EL (cell line): ENCODE data around the gene HIP1R.
"Not testable (repeated sequence)": the region's sequence is repeated elsewhere in the genome, so short reads cannot be mapped to it uniquely, and the experiment has no call there.

Experiments
- DNase-seq: peaks from one replicate; pipeline ENCODE4 v3.0.0-alpha.2; 2016

HIP1R gene

DNA sequence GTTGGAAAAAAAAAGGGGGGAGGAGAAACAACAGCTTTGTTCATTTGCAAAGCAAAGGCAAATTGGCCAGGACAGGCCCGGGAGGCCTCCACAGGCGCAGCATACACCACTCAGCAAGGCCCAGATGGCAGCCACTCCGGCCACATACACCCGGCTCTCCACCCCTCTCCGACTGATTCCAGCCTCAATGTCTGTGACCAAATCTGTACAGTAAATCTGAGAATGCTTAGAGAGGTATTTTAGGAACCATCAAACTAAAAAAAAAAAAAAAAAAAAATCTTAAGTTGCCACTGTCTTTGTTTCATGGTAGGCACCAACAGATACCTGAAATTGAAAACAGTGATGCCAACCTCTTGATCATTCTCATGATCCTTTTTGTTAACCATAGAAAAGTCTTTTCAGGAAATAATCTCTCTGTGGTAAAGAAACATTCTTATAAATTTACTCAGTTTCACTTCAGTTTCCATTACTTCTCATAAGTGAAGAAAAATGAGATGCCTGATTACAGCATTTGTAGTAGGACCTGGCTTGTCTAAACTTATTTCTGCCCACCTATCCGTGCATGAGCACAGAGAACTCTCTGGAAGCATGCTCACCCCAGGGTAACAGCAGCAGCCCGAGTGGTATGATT lies 40.4 kb downstream of the HIP1R start:
- DNase-seq: no peak

DNA sequence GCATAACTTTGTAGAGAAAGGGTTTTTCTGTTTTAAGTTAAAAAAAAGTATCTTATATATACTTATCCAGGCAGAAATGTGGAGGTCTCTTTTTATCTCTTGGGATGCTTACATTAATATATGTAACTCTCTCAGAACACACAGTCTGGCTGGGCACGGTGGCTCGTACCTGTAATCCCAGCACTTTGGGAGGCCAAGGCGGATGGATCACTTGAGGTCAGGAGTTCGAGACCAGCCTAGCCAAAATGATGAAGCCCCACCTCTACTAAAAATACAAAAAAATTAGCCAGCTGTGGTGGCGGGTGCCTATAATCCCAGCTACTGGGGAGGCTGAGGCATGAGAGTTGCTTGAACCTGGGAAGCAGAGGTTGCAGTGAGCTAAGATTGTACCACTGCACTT lies 41.0 kb downstream of the HIP1R start:
- DNase-seq: not testable (repeated sequence)

- DNase-seq: no peak
Measured at GRCh38 chr12:122876731-122877130, 41.5 kb downstream of the HIP1R start.

DNA sequence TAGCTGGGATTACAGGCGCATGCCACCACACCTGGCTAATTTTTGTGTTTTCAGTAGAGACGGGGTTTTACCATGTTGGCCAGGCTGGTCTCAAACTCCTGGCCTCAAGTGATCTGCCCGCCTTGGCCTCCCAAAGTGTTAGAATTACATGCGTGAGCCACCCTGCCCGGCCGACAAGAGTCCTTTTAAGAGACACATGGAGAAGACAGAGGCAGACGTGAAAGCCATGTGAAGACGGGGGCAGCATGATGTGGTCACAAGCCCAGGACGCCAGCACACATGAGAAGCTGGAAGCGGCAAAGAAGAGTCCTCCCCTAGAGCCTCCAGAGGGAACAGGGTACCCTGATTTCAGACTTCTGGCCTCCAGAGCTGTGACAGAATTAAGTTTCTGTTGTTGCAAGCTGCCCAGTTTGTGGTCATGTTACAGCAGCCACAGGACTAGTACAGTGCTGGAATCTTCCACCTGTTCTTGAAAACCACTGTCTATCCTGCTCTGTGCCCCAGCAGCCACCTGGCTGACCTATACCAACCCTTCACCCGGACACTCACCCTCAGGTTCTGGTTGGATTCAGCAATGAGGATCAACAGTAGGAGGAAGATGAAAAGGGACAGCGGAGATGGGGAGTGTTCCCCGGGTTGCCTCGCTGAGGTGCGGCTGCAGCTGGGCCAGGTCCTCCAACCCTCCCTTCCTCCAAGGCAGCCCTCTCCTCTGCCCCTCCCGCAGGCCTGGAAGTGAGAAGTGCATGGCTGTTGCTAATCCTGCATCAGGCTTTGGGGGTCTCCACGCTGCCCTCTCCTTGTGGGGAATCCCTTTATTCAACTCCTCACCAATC lies 43.7 kb downstream of the HIP1R start:
- no peak for DNase-seq

DNA sequence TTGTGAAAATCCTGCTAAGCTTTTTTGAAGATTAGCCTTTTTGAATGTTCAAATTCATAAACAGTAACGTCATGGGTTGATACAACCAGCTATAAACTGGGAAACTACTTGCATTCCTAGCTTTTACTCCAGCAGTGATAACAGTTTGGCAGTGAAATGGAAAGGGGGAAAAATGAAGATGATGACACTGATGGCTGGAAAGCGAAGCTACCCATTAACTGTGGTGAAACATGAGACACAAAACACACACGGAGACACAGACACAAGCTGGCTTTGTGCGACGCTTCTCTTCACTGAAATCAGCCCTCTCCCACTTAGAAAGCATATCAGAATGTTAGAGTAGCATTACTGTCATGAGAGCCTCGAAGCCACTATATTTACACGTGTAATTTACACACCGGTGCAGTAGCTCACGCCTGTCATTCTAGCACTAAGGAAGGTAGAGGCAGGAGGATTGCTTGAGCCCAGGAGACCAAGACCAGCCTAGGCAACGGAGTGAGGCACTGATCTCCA lies 45.0 kb downstream of the HIP1R start:
- no peak for DNase-seq

GRCh38 chr12:122880668-122881067 lies 45.4 kb downstream of the HIP1R start:
- peak; percentile 45 for DNase-seq

GRCh38 chr12:122882908-122883558 lies 47.8 kb downstream of the HIP1R start:
- no peak for DNase-seq

DNA sequence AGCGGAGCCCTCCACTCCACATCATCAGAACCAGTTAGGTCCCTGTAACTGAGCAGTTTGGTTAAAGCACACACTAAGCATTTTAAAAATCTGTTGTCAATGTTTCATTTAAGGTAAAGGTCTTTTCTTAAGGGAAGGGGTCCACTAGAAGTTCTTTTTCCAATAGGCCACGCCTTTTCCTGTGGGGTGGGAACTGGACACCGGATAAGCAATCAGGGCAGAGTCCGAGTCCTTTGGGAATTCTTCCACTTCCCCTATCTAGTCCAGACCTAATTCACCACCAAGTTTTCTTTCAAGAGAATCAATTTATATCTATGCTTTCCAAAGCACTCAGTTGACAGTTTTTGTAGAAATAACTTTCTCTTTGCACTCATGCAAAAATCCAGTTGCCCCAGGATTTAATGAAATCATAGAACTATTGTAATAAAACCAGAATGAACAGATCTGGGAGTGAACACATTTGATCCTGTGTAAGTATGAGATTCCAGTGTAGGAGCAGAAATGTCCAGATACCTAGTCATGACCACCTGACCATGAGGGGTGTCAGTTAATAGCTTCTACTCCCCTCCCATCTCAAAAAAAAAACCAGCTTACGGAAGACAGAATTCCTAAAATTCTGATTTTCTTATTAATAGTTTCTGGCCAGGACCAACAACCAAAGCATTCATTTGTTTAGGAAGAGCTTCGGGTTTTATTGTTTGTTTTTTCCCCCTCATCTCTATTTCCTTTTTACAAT lies 49.0 kb downstream of the HIP1R start:
- DNase-seq: no peak

- DNase-seq: peak; percentile 36
Measured at GRCh38 chr12:122884860-122885259, 49.6 kb downstream of the HIP1R start.

DNA sequence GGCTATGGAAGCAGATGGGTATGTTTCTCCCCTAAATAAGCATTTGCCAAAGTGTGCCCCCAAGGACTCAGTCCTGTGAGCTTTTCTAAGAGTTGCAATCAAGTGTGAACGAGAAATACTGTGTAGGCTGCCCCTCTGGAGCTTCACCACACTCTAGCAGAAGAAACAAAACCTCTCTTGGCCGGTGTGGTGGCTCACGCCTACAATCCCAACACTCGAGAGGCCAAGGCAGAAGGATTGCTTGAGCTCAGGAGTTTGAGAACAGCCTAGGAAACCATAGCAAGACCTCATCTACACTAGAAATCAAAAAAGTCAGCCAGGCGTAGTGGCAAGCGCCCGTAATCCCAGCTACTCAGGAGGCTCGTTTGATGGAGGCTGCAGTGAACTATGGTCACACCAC lies 50.9 kb downstream of the HIP1R start:
- no peak for DNase-seq

DNA sequence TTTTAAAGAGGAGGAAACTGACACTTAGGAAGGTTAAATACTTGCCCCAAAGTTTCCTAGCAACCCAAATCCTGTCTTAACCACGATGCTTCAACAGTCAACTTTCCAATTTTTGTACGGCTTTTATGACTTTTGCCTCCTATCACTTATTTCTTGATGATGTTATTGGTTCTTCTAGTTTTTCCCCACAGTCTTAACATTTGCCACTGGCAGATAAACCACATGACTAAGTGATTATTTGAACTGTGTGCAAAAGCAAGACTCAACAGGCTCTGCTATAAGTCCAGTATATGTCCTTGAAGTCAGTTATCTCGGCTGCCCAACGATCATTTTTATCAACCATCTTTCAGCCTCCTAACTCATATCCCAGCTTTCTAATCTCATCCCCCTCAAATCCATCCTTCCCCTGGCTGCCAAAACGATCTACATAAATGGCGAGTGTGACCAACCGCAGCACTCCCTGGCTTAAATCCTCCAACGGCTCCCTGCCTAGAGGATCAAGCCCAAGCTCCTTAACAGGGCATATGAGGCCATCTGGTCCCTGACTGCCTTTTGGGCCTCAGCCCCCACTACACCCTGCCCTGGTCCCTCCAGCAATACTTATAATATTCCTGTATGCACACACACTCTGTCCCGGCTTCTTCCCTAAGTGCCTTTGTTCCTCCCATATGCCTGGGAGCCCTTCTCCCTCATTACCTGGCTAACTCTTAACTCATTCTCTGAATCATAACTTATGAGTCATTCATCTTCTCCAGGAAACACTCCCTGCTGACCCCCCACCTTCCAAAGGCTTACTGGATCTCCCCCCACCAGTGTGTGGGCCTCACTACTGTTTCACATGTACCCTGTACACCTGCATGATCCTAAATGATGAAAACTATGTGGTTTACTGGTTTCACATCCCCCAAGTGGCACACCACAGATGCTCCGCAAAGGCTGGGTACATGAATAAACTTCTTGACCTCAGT lies 51.9 kb downstream of the HIP1R start:
- peak; percentile 63 for DNase-seq

DNA sequence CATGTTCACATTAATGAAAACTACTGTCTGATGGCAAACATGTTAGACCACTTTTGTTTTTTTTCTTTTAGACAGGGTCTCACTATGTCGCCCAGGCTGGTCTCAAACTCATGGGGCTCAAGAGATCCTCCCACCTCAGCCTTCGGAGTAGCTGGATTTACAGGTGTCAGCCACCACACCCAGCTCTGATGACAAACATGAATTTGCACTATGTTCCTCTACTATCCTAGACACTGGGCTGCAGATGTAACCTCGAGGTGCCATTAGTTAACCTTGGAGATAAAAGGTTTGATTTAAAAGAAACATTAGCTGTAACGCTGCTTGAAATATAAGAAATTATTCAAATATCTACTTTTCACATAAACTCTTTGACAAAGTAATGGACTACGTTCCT lies 52.6 kb downstream of the HIP1R start:
- no peak for DNase-seq

DNA sequence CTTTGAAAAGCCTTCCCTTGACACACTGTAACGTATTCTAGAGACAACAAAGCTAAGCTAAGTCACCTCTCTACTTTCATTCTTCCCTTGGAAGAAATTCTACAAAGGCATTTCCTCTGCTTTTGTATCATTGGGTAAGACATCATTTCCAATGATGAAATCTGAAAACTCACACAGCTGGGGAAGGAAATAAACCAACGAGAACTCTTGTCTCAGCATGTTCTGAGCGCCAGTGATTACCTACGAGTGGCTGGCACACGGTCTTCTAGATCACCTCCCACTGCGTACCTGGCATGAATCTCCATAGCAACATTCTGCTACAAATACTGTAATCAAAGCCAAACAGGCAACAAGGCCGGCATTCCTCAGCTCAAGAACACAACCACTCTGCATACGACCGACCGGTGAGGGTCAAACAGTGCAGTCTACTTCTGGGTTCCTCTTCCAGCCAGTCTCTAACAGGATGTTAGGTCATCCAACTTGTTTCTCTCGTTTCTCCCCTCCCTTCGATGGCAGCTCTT lies 53.0 kb downstream of the HIP1R start:
- peak; percentile 42 for DNase-seq

DNA sequence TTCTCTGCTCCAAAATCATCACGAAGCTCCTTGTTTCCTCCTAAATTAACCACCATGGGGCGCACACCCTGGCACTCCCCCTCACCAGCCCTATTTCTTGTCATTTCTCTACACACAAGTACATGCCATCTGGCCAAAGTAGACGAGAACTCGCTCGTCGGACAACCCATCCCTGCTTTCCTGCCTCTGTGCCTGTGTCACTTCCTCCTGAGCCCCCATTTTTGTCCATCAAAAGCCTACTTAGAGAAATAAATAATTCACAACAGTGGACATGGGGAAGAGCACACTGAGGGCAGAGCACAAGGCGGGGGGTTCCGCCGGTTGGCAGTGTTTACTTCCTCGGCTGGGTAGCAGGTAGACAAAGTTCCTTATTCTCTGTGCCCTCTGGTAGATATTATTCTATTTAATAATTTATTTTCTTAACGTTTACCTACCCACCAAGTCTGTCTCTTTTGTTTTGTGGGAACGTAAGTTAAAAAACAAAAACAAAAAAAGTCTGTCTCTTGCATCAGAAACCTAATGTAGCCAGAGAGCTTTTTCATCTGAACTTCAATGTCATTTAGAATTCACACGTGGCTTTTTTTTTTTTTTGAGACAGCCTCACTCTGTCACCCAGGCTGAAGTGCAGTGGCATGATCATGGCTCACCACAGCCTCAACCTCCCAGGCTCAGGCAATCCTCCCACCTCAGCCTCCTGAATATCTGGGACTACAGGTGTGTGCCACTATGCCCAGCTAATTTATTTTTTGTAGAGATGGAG lies 54.7 kb downstream of the HIP1R start:
- no peak for DNase-seq

DNA sequence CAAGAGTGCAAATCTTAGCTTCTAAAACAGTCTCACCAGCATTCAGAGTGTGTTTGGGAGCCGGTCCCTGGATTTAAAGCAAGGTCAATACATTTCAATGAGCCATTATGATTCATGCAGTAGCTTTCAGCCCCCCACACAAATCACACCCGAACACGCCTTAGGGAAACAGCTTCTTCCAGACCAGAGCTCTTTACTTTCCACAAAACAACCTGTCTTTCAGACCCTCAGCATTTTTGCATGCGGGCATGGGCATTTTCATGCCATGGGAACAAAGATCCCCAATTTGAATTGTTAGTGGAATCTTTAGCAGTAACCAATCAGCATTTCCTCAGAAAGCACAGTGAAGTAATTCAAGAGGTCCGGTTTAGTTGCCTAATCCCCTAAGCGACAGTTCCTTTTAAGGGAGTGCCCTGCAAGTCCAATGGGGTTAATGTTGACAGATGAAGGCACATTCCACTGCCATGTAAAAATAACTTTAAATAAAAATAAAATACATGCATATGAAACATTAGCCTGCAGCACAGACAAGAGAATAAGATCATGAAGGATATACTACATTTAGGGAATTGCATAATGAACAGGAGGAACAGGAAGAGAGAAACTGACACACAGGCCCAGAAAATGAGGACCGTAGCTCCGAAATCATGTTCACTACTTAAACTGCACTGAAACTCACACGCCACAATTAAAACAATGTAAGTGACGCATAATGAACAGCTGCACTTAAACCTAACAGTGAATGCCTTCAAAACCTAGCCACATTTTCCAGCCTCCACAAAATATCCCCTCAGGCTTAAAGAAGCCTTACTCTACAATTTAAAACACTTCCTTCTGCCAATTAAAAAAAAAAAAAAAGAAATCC lies 56.6 kb downstream of the HIP1R start:
- DNase-seq: peak; percentile 83

GRCh38 chr12:122892724-122893123 lies 57.5 kb downstream of the HIP1R start:
- DNase-seq: not testable (repeated sequence)

GRCh38 chr12:122893208-122894153 lies 58.2 kb downstream of the HIP1R start:
- no peak for DNase-seq
